ENCODE results near the gene CYP1A2. TPM values are rescaled to one million over a fixed set of nuclear protein-coding genes. Genes with fewer than 3 reads are reported as not detected.

Gene CYP1A2
- total and polyA plus RNA-seq, 9 of the 15 experiments (the other 6 are each of a cell fraction or from before 2014, with no cell fraction given): not detected

DNA sequence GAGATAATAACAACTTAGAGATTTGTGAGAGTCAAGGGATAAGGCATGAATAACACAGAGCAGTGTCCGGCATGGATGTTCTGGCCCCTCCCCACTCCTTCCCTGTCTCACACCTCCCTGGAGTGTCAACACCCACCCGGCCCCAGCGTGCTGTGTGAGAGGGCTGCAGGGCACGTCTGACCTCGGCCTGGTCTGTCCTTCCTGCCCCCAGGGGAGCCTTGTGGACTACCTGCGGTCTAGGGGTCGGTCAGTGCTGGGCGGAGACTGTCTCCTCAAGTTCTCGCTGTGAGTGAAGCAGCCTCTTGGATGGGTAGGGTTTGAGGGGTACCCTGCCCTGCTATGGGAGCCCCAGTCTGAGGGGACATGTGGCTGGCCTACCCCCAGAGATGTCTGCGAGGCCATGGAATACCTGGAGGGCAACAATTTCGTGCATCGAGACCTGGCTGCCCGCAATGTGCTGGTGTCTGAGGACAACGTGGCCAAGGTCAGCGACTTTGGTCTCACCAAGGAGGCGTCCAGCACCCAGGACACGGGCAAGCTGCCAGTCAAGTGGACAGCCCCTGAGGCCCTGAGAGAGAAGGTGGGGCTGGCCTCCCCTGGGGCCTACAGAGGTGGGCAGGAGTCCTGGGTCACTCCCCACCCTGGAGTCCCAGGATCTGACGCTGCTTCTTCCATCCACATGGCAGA lies 52.8 kb downstream of the CYP1A2 start:
- H3K4me1 ChIP-seq (replicated peaks in 1 of 2; ENCODE audit: control insufficient read depth in 2 of 2, insufficient read depth in 2 of 2, low read length in 2 of 2): peaks cover 0 to 43% of the 10 kb centered on the region in 2 experiments; a peak in 3 of 5 replicates
- H4K20me1 ChIP-seq (replicated peaks; ENCODE audit: control insufficient read depth, insufficient read depth, low read length): peaks cover 14% of the 10 kb centered on the region
- no TSS peak for BruUV-seq (replicated peaks)
- H3K4me2 ChIP-seq (ENCODE audit: insufficient read depth, low read length): no peak overlapping the region
- H3K9me1 ChIP-seq (ENCODE audit: control insufficient read depth, insufficient read depth, low read length): peaks cover 10% of the 10 kb centered on the region
- no peaks in the 10 kb centered on the region for H3K27me3 ChIP-seq (ENCODE audit: control insufficient read depth in 2 of 2, insufficient read depth in 2 of 2, low read length in 2 of 2)
- H3K9me3 ChIP-seq (replicated peaks; ENCODE audit: control insufficient read depth, insufficient read depth, low read depth, low read length): no peaks in the 10 kb centered on the region
- CTCF ChIA-PET (ENCODE audit: low intra/inter-chr PET ratio): interaction anchor here (0.6 to 2.3 kb wide), 3 partner anchors 31 to 428 kb away, joined by 4 to 41 read pairs (median 4); no protein-coding TSS in a partner anchor
- FAIRE-seq (no peak), DNase-seq (ENCODE audit: extremely low read depth in 1 of 4, low spot score in 3 of 4) (no peak), ATAC-seq (no peak)
- no peak overlapping the region for H3K27ac ChIP-seq (ENCODE audit: extremely low read depth, low read depth, low read length)
- no peak for TF ChIP-seq HMGN3 (IDR thresholded peaks at IDR 0.05; ENCODE audit: borderline replicate concordance, extremely low read depth, insufficient read length, low read depth, low read length)
- TF ChIP-seq PHF8 (IDR thresholded peaks at IDR 0.05; ENCODE audit: borderline replicate concordance, low read length): no peak
- TF ChIP-seq, protein P1, sequence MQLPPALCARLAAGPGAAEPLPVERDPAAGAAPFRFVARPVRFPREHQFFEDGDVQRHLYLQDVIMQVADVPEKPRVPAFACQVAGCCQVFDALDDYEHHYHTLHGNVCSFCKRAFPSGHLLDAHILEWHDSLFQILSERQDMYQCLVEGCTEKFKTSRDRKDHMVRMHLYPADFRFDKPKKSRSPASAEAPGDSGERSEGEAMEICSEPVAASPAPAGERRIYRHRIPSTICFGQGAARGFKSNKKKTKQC (CRISPR knock-in tag; IDR thresholded peaks at IDR 0.05): no peak
- no peak for TF ChIP-seq MEIS2 (IDR thresholded peaks at IDR 0.05; ENCODE audit: partially characterized antibody)
- TF ChIP-seq MECOM (CRISPR knock-in tag; IDR thresholded peaks at IDR 0.05): no peak
- TF ChIP-seq RBM25 (IDR thresholded peaks at IDR 0.05; ENCODE audit: low read depth, low read length, severe bottlenecking): no peak
- peak overlapping the region in 1 of 2 experiments; percentile 58; a peak in 1 of 4 replicates for H3K9ac ChIP-seq (ENCODE audit: insufficient read depth in 1 of 2, low read depth in 2 of 2, low read length in 2 of 2)
- WGBS (ENCODE audit: insufficient coverage, low coverage, missing lambda C conversion rate): 86% methylated on average over 16 of the region's 18 CpGs
- in situ Hi-C loops (cut with MboI): no loop called here
- POLR2A ChIA-PET: interaction anchor here (0.5 kb wide), 1 partner anchor 100 kb away, joined by 3 read pairs; no protein-coding TSS in a partner anchor
- peaks cover 65% of the 10 kb centered on the region; the same call in 2 of the 3 replicates for H3K36me3 ChIP-seq (ENCODE audit: control insufficient read depth, insufficient read depth, low read length)
- H2AFZ ChIP-seq (ENCODE audit: low read depth, low read length): no peak overlapping the region
- intact Hi-C loops (cut with micrococcal nuclease): no loop called here
- H3K4me3 ChIP-seq: no peak overlapping the region
- H3K79me2 ChIP-seq (ENCODE audit: control insufficient read depth, insufficient read depth, low read length): no peaks in the 10 kb centered on the region; the same call in 2 of the 3 replicates

Measured in K562 (cell line).